ENCODE measurements around the gene PTX4.

Gene PTX4

GRCh38 chr16:1528921-1529537 lies 40.3 kb upstream of the PTX4 start:
- Histone ChIP-seq H3K36me3 (replicated peaks; ENCODE audit: insufficient read depth, low read length) (no peaks in the 10 kb centered on the region), H3K4me1 (ENCODE audit: low read length) (no peaks in the 10 kb centered on the region), H3K4me3 (ENCODE audit: low read length) (no peak overlapping the region), H3K9me2 (replicated peaks; ENCODE audit: insufficient read depth, low read length) (no peaks in the 10 kb centered on the region), H2AFZ (ENCODE audit: low read length) (no peak overlapping the region), H3K27ac (ENCODE audit: low read length) (no peak overlapping the region), H3K79me2 (ENCODE audit: low read length) (no peaks in the 10 kb centered on the region), H3K9ac (ENCODE audit: low read length) (no peak overlapping the region), H3F3A (ENCODE audit: insufficient read depth, low read length) (no peaks in the 10 kb centered on the region), H3K27me3 (replicated peaks; ENCODE audit: insufficient read depth, low read length) (peaks cover 92% of the 10 kb centered on the region), H4K20me1 (ENCODE audit: insufficient read depth, low read length) (no peaks in the 10 kb centered on the region), H3K9me3 (replicated peaks; ENCODE audit: insufficient read depth, low read length) (no peaks in the 10 kb centered on the region), H3K4me2 (ENCODE audit: low read depth, low read length) (no peak overlapping the region)
- no peak for DNase-seq
- TF ChIP-seq CTCF (IDR thresholded peaks at IDR 0.05; ENCODE audit: low read length) (no peak), EZH2 (optimal IDR thresholded peaks at IDR 0.05; ENCODE audit: low read depth, low read length) (no peak), EZH2phosphoT487 (IDR thresholded peaks at IDR 0.05; ENCODE audit: low read length) (no peak)

GRCh38 chr16:1527836-1528811 lies 39.4 kb upstream of the PTX4 start:
- Histone ChIP-seq H3K27me3 (replicated peaks; ENCODE audit: insufficient read depth, low read length) (peaks cover 92% of the 10 kb centered on the region), H3K4me1 (ENCODE audit: low read length) (no peaks in the 10 kb centered on the region), H3K27ac (ENCODE audit: low read length) (no peak overlapping the region), H4K20me1 (ENCODE audit: insufficient read depth, low read length) (no peaks in the 10 kb centered on the region), H3K79me2 (ENCODE audit: low read length) (no peaks in the 10 kb centered on the region), H2AFZ (ENCODE audit: low read length) (no peak overlapping the region), H3F3A (ENCODE audit: insufficient read depth, low read length) (no peaks in the 10 kb centered on the region), H3K4me2 (ENCODE audit: low read depth, low read length) (no peak overlapping the region), H3K36me3 (replicated peaks; ENCODE audit: insufficient read depth, low read length) (no peaks in the 10 kb centered on the region), H3K4me3 (ENCODE audit: low read length) (no peak overlapping the region), H3K9me2 (replicated peaks; ENCODE audit: insufficient read depth, low read length) (no peaks in the 10 kb centered on the region), H3K9me3 (replicated peaks; ENCODE audit: insufficient read depth, low read length) (no peaks in the 10 kb centered on the region), H3K9ac (ENCODE audit: low read length) (no peak overlapping the region)
- TF ChIP-seq EZH2phosphoT487 (IDR thresholded peaks at IDR 0.05; ENCODE audit: low read length) (no peak), CTCF (IDR thresholded peaks at IDR 0.05; ENCODE audit: low read length) (no peak), EZH2 (optimal IDR thresholded peaks at IDR 0.05; ENCODE audit: low read depth, low read length) (no peak)
- no peak for DNase-seq

GRCh38 chr16:1526608-1527555 lies 38.1 kb upstream of the PTX4 start:
- no peak overlapping the region for H3K4me2 ChIP-seq (ENCODE audit: low read depth, low read length)
- no peaks in the 10 kb centered on the region for H3K79me2 ChIP-seq (ENCODE audit: low read length)
- H3K9ac ChIP-seq (ENCODE audit: low read length) = no peak overlapping the region
- no peaks in the 10 kb centered on the region for H3K9me2 ChIP-seq (replicated peaks; ENCODE audit: insufficient read depth, low read length)
- no peaks in the 10 kb centered on the region for H3F3A ChIP-seq (ENCODE audit: insufficient read depth, low read length)
- peak; percentile 15 for DNase-seq
- no peaks in the 10 kb centered on the region for H3K36me3 ChIP-seq (replicated peaks; ENCODE audit: insufficient read depth, low read length)
- no peaks in the 10 kb centered on the region for H3K9me3 ChIP-seq (replicated peaks; ENCODE audit: insufficient read depth, low read length)
- no peak overlapping the region for H2AFZ ChIP-seq (ENCODE audit: low read length)
- H3K4me1 ChIP-seq (ENCODE audit: low read length) = no peaks in the 10 kb centered on the region
- H3K4me3 ChIP-seq (ENCODE audit: low read length) = no peak overlapping the region
- H3K27me3 ChIP-seq (replicated peaks; ENCODE audit: insufficient read depth, low read length) = peaks cover 82% of the 10 kb centered on the region
- no peak overlapping the region for H3K27ac ChIP-seq (ENCODE audit: low read length)
- TF ChIP-seq EZH2 (optimal IDR thresholded peaks at IDR 0.05; ENCODE audit: low read depth, low read length) (no peak), EZH2phosphoT487 (IDR thresholded peaks at IDR 0.05; ENCODE audit: low read length) (no peak), CTCF (IDR thresholded peaks at IDR 0.05; ENCODE audit: low read length) (no peak)
- H4K20me1 ChIP-seq (ENCODE audit: insufficient read depth, low read length) = no peaks in the 10 kb centered on the region

Measured in MM.1S (cell line).